ENCODE measurements around the gene ZIC1. TPM values are rescaled to one million over a fixed set of nuclear protein-coding genes. Genes with fewer than 3 reads are reported as not detected.

ZIC1 gene
- total and polyA plus RNA-seq, 2 of the 13 experiments (the other 11 are each of a cell fraction or from before 2014, with no cell fraction given), result not detected

DNA sequence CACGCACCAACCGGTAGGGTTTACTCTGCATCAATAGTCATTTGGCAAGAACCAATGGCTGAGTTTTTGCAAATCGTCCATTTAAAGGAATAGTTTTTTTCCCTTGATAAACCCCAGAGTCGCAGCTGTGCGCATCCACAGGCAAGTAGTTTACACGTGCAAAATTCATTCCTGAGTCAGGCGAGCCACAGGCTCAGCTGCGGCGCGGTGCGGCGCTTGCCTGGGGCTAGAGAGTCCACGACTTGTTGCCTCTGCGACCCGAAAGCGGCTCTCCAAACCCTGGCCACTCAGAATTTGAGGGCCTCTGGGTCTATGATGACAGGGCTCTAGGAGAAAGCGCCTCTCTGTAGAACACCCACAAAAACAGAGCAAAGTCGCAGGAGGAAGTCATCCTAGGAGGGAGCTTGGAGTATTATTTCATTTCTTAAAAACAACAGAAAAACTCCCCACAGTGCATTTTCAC lies 39.5 kb upstream of the ZIC1 start (continued):
- no peak for TF ChIP-seq HDAC1 (CRISPR knock-in tag; IDR thresholded peaks at IDR 0.05)
- no peak for TF ChIP-seq CBFB (CRISPR knock-in tag; IDR thresholded peaks at IDR 0.05)
- TF ChIP-seq ZNF749 (CRISPR knock-in tag; IDR thresholded peaks at IDR 0.05; ENCODE audit: borderline replicate concordance), result no peak
- TF ChIP-seq SALL2 (CRISPR knock-in tag; IDR thresholded peaks at IDR 0.05), result no peak

- Histone ChIP-seq H3K27ac (ENCODE audit: extremely low read length, insufficient read depth, low read length) (no peak overlapping the region), H3K36me3 (replicated peaks in 1 of 2; ENCODE audit: control insufficient read depth in 1 of 2, insufficient read depth in 2 of 2, low read length in 2 of 2) (no peaks in the 10 kb centered on the region), H3K4me3 (replicated peaks in 1 of 3; ENCODE audit: insufficient read depth in 1 of 3, low read depth in 2 of 3, low read length in 3 of 3) (no peak overlapping the region), H3K9ac (ENCODE audit: insufficient read depth, low read depth, low read length) (no peak overlapping the region), H4K20me1 (ENCODE audit: insufficient read depth, low read length) (no peaks in the 10 kb centered on the region), H3K79me2 (ENCODE audit: insufficient read depth, low read length) (no peaks in the 10 kb centered on the region), H3K27me3 (ENCODE audit: control insufficient read depth in 1 of 2, insufficient read depth in 2 of 2, low read length in 2 of 2) (peaks cover 0 to 12% of the 10 kb centered on the region in 2 experiments; a peak in 2 of 5 replicates), H2AFZ (ENCODE audit: low read length) (no peak overlapping the region), H3K4me1 (ENCODE audit: insufficient read depth, low read length) (peaks cover 18% of the 10 kb centered on the region), H3K9me3 (ENCODE audit: low read length) (no peaks in the 10 kb centered on the region), H3K4me2 (ENCODE audit: low read depth, low read length) (no peak overlapping the region)
- no peak for DNase-seq (ENCODE audit: low spot score)
- POLR2A ChIA-PET, result no interaction called here
- no TSS peak for BruUV-seq (replicated peaks)
- intact Hi-C loops (cut with micrococcal nuclease; ENCODE audit: unreplicated experiment), result no loop called here
- WGBS (ENCODE audit: low lambda C conversion rate), result 71% methylated on average over 19 of the region's 19 CpGs
- ATAC-seq, result no peak
- FAIRE-seq, result no peak
- in situ Hi-C loops (cut with HindIII; ENCODE audit: extremely low pct_ligation_motif_present, low pct_unique_long_range_greater_than_20kb), result no loop called here
- CTCF ChIA-PET (ENCODE audit: low intra/inter-chr PET ratio, low total read pairs), result no interaction called here
- TF ChIP-seq LCORL (IDR thresholded peaks at IDR 0.05), result no peak
- no peak for TF ChIP-seq LCORL (CRISPR knock-in tag; IDR thresholded peaks at IDR 0.05)
- TF ChIP-seq TBX2 (CRISPR knock-in tag; IDR thresholded peaks at IDR 0.05; ENCODE audit: borderline replicate concordance), result no peak
- TF ChIP-seq ZNF335 (CRISPR knock-in tag; IDR thresholded peaks at IDR 0.05), result no peak
- TF ChIP-seq SOX6 (IDR thresholded peaks at IDR 0.05), result no peak
- no peak for TF ChIP-seq SOX6 (CRISPR knock-in tag; IDR thresholded peaks at IDR 0.05)
- no peak for TF ChIP-seq EZH2 (conservative IDR thresholded peaks at IDR 0.05; ENCODE audit: low read depth, low read length)
- no peak for TF ChIP-seq KLF15 (CRISPR knock-in tag; IDR thresholded peaks at IDR 0.05; ENCODE audit: borderline replicate concordance)
- TF ChIP-seq KLF6 (CRISPR knock-in tag; IDR thresholded peaks at IDR 0.05), result no peak
- no peak for TF ChIP-seq NCOA1 (CRISPR knock-in tag; IDR thresholded peaks at IDR 0.05)
- no peak for TF ChIP-seq ZNF101 (CRISPR knock-in tag; IDR thresholded peaks at IDR 0.05; ENCODE audit: borderline replicate concordance, low read depth)
- TF ChIP-seq, protein P1, sequence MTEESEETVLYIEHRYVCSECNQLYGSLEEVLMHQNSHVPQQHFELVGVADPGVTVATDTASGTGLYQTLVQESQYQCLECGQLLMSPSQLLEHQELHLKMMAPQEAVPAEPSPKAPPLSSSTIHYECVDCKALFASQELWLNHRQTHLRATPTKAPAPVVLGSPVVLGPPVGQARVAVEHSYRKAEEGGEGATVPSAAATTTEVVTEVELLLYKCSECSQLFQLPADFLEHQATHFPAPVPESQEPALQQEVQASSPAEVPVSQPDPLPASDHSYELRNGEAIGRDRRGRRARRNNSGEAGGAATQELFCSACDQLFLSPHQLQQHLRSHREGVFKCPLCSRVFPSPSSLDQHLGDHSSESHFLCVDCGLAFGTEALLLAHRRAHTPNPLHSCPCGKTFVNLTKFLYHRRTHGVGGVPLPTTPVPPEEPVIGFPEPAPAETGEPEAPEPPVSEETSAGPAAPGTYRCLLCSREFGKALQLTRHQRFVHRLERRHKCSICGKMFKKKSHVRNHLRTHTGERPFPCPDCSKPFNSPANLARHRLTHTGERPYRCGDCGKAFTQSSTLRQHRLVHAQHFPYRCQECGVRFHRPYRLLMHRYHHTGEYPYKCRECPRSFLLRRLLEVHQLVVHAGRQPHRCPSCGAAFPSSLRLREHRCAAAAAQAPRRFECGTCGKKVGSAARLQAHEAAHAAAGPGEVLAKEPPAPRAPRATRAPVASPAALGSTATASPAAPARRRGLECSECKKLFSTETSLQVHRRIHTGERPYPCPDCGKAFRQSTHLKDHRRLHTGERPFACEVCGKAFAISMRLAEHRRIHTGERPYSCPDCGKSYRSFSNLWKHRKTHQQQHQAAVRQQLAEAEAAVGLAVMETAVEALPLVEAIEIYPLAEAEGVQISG (CRISPR knock-in tag; IDR thresholded peaks at IDR 0.05), result no peak
- TF ChIP-seq SNRNP70 (IDR thresholded peaks at IDR 0.05; ENCODE audit: low read depth, low read length), result no peak
- TF ChIP-seq ZNF362 (CRISPR knock-in tag; IDR thresholded peaks at IDR 0.05; ENCODE audit: borderline replicate concordance), result no peak
These were observed 38.8 kb upstream of the ZIC1 start for GRCh38 chr3:147370349-147370748.
